ENCODE measurements around the gene ERC1. TPM values are rescaled to one million over a fixed set of nuclear protein-coding genes. Genes with fewer than 3 reads are reported as not detected.

Gene ERC1
- total and polyA plus RNA-seq, 5 experiments from 2014 or later: 14.0 to 51.9 (median 22.5) TPM

GRCh38 chr12:1529862-1530591 is 539.0 kb downstream of the ERC1 start:
- POLR2A ChIA-PET: interaction anchor here (1.7 kb wide), 1 partner anchor 41 kb away, joined by 4 read pairs; no protein-coding TSS in a partner anchor
- Mint-ChIP-seq H3K27me3 (peaks cover 48 to 71% (median 62%) of the 10 kb centered on the region in 5 donors), H3K4me1 (peaks cover 23 to 43% (median 35%) of the 10 kb centered on the region in 4 donors), H3K4me3 (peak overlapping the region; percentile 80 to 96 (median 86)), H3K36me3 (peaks cover 0 to 3% (median 3%) of the 10 kb centered on the region in 3 donors), H3K27ac (peak overlapping the region in 1 of 10 donors; percentile 74), H3K9me3 (peaks cover 0 to 2% (median 0%) of the 10 kb centered on the region in 9 donors)
- DNase-seq: peak in 1 of 10 donors; percentile 21
- peak in 1 of 2 donors; percentile 27 for ATAC-seq

GRCh38 chr12:1530592-1531152 is 539.6 kb downstream of the ERC1 start:
- DNase-seq: no peak
- H3K4me3 Mint-ChIP-seq: peak overlapping the region in 5 of 10 donors; percentile 70 to 87 (median 82)
- peaks cover 46 to 69% (median 57%) of the 10 kb centered on the region in 5 donors for H3K27me3 Mint-ChIP-seq

GRCh38 chr12:1531153-1531653 is 540.2 kb downstream of the ERC1 start:
- DNase-seq (peak in 1 of 10 donors; percentile 28), ATAC-seq (peak in 1 of 2 donors; percentile 8)
- peaks cover 0 to 3% (median 3%) of the 10 kb centered on the region in 3 donors for H3K36me3 Mint-ChIP-seq
- H3K4me1 Mint-ChIP-seq: peaks cover 24 to 43% (median 35%) of the 10 kb centered on the region in 4 donors
- no peak overlapping the region for H3K27ac Mint-ChIP-seq
- H3K27me3 Mint-ChIP-seq: peaks cover 47 to 69% (median 57%) of the 10 kb centered on the region in 5 donors
- H3K4me3 Mint-ChIP-seq: peak overlapping the region; percentile 69 to 91 (median 82)
- peaks cover 0 to 2% (median 0%) of the 10 kb centered on the region in 9 donors for H3K9me3 Mint-ChIP-seq
- POLR2A ChIA-PET: interaction anchor here (0.8 kb wide), 1 partner anchor 62 kb away, joined by 4 read pairs; no protein-coding TSS in a partner anchor

More at GRCh38 chr12:1530592-1531152, 539.6 kb downstream of the ERC1 start:
- POLR2A ChIA-PET: interaction anchor here (0.8 kb wide), 1 partner anchor 63 kb away, joined by 4 read pairs; no protein-coding TSS in a partner anchor
- no peak overlapping the region for H3K27ac Mint-ChIP-seq
- peaks cover 0 to 3% (median 3%) of the 10 kb centered on the region in 3 donors for H3K36me3 Mint-ChIP-seq
- peaks cover 0 to 2% (median 0%) of the 10 kb centered on the region in 9 donors for H3K9me3 Mint-ChIP-seq
- peak in 1 of 2 donors; percentile 26 for ATAC-seq
- peaks cover 23 to 43% (median 35%) of the 10 kb centered on the region in 4 donors for H3K4me1 Mint-ChIP-seq

- DNase-seq: peak in 2 of 10 donors; percentile 18 to 19
- Mint-ChIP-seq H3K36me3 (peaks cover 0 to 3% (median 3%) of the 10 kb centered on the region in 3 donors), H3K4me1 (peaks cover 24 to 43% (median 35%) of the 10 kb centered on the region in 4 donors), H3K9me3 (peaks cover 0 to 2% (median 0%) of the 10 kb centered on the region in 9 donors), H3K27me3 (peaks cover 45 to 69% (median 57%) of the 10 kb centered on the region in 5 donors), H3K27ac (no peak overlapping the region), H3K4me3 (peak overlapping the region; percentile 70 to 91 (median 84))
- POLR2A ChIA-PET: interaction anchor here (0.8 kb wide), 1 partner anchor 62 kb away, joined by 4 read pairs; no protein-coding TSS in a partner anchor
- no peak for ATAC-seq
These were observed 540.8 kb downstream of the ERC1 start for GRCh38 chr12:1531654-1532374.

GRCh38 chr12:1532375-1533165 is 541.5 kb downstream of the ERC1 start:
- H3K36me3 Mint-ChIP-seq: peaks cover 0 to 3% (median 1%) of the 10 kb centered on the region in 3 donors
- peaks cover 25 to 43% (median 35%) of the 10 kb centered on the region in 4 donors for H3K4me1 Mint-ChIP-seq
- peak in 1 of 2 donors; percentile 1 for ATAC-seq
- H3K4me3 Mint-ChIP-seq: peak overlapping the region; percentile 76 to 91 (median 86)
- H3K27me3 Mint-ChIP-seq: peaks cover 48 to 69% (median 58%) of the 10 kb centered on the region in 5 donors
- POLR2A ChIA-PET: interaction anchor here (1.7 kb wide), 1 partner anchor 44 kb away, joined by 5 read pairs; no protein-coding TSS in a partner anchor
- peaks cover 0 to 2% (median 0%) of the 10 kb centered on the region in 9 donors for H3K9me3 Mint-ChIP-seq
- DNase-seq: no peak
- H3K27ac Mint-ChIP-seq: no peak overlapping the region

GRCh38 chr12:1533205-1533601 is 542.2 kb downstream of the ERC1 start:
- peak overlapping the region in 2 of 10 donors; percentile 1 to 15 for H3K27ac Mint-ChIP-seq

GRCh38 chr12:1533602-1534304 is 542.7 kb downstream of the ERC1 start:
- H3K9me3 Mint-ChIP-seq: peaks cover 0 to 2% (median 0%) of the 10 kb centered on the region in 9 donors
- DNase-seq (peak in 7 of 10 donors; percentile 23 to 71 (median 49)), ATAC-seq (peak; percentile 56 to 68)
- peaks cover 45 to 68% (median 59%) of the 10 kb centered on the region in 5 donors for H3K27me3 Mint-ChIP-seq
- H3K4me1 Mint-ChIP-seq: peaks cover 26 to 43% (median 35%) of the 10 kb centered on the region in 4 donors
- H3K36me3 Mint-ChIP-seq: peaks cover 0 to 3% (median 0%) of the 10 kb centered on the region in 3 donors
- peak overlapping the region; percentile 76 to 91 (median 86) for H3K4me3 Mint-ChIP-seq
- peak overlapping the region in 3 of 10 donors; percentile 1 to 36 (median 15) for H3K27ac Mint-ChIP-seq
- POLR2A ChIA-PET: interaction anchor here (0.7 to 1.7 kb wide), 4 partner anchors 9 to 71 kb away, joined by 3 to 7 read pairs (median 6); no protein-coding TSS in a partner anchor

More at GRCh38 chr12:1533205-1533601, 542.2 kb downstream of the ERC1 start:
- H3K4me1 Mint-ChIP-seq: peaks cover 26 to 43% (median 35%) of the 10 kb centered on the region in 4 donors
- H3K27me3 Mint-ChIP-seq: peaks cover 46 to 69% (median 58%) of the 10 kb centered on the region in 5 donors
- H3K9me3 Mint-ChIP-seq: peaks cover 0 to 2% (median 0%) of the 10 kb centered on the region in 9 donors
- POLR2A ChIA-PET: interaction anchor here (1.5 to 1.7 kb wide), 2 partner anchors 45 to 69 kb away, joined by 5 to 6 read pairs; no protein-coding TSS in a partner anchor
- ATAC-seq: peak; percentile 46 to 54
- DNase-seq: peak in 4 of 10 donors; percentile 28 to 47 (median 44)
- peaks cover 0 to 3% (median 0%) of the 10 kb centered on the region in 3 donors for H3K36me3 Mint-ChIP-seq
- H3K4me3 Mint-ChIP-seq: peak overlapping the region; percentile 76 to 91 (median 86)

- POLR2A ChIA-PET: interaction anchor here (0.5 to 1.7 kb wide), 5 partner anchors 8 to 67 kb away, joined by 3 to 6 read pairs (median 3); no protein-coding TSS in a partner anchor
- no peak for ATAC-seq
- H3K27me3 Mint-ChIP-seq: peaks cover 41 to 68% (median 60%) of the 10 kb centered on the region in 5 donors
- peak overlapping the region in 5 of 10 donors; percentile 8 to 91 (median 82) for H3K4me3 Mint-ChIP-seq
- peaks cover 24 to 38% (median 31%) of the 10 kb centered on the region in 4 donors for H3K4me1 Mint-ChIP-seq
- H3K36me3 Mint-ChIP-seq: peaks cover 0 to under 1% (median 0%) of the 10 kb centered on the region in 3 donors
- no peaks in the 10 kb centered on the region for H3K9me3 Mint-ChIP-seq
- no peak overlapping the region for H3K27ac Mint-ChIP-seq
- no peak for DNase-seq
These were observed 543.7 kb downstream of the ERC1 start for GRCh38 chr12:1534748-1535147.

- DNase-seq (no peak), ATAC-seq (no peak)
- Mint-ChIP-seq H3K4me1 (peaks cover 24 to 29% (median 27%) of the 10 kb centered on the region in 4 donors), H3K27ac (no peak overlapping the region), H3K36me3 (peaks cover 0 to 1% (median 0%) of the 10 kb centered on the region in 3 donors), H3K4me3 (no peak overlapping the region), H3K9me3 (no peaks in the 10 kb centered on the region), H3K27me3 (peaks cover 49 to 74% (median 69%) of the 10 kb centered on the region in 5 donors)
- POLR2A ChIA-PET: no interaction called here
These were observed 545.8 kb downstream of the ERC1 start for GRCh38 chr12:1536817-1537216.

- H3K27me3 Mint-ChIP-seq: peaks cover 44 to 78% (median 67%) of the 10 kb centered on the region in 5 donors
- no peak overlapping the region for H3K4me3 Mint-ChIP-seq
- no peak for ATAC-seq
- no peak for DNase-seq
- POLR2A ChIA-PET: no interaction called here
- H3K27ac Mint-ChIP-seq: no peak overlapping the region
- H3K36me3 Mint-ChIP-seq: peaks cover 0 to 1% (median 0%) of the 10 kb centered on the region in 3 donors
- peaks cover 0 to 2% (median 0%) of the 10 kb centered on the region in 9 donors for H3K9me3 Mint-ChIP-seq
- peaks cover 2 to 7% (median 6%) of the 10 kb centered on the region in 4 donors for H3K4me1 Mint-ChIP-seq
These were observed 548.1 kb downstream of the ERC1 start for GRCh38 chr12:1539135-1539534.
